DND-41 (cell line): ENCODE measurements around the gene TBC1D2B.

ENCODE experiments used
- ATAC-seq: fragments of 200-7000 bp; cut with Tn5 transposase; 3 replicates; pipeline ENCODE4 v1.9.1; 2021; ENCODE audit warnings: low read depth; ENCODE audit not compliant: insufficient read depth
- DNase-seq: peaks from one replicate; pipeline ENCODE4 v3.0.0-alpha.2; 2020
- H2AFZ ChIP-seq: 2 replicates; pipeline ENCODE4 v1.6.0; 2012; ENCODE audit warnings: low read depth, low read length
- H3K27ac ChIP-seq: 2 replicates; pipeline ENCODE4 v1.5.1; 2012; ENCODE audit warnings: low read length, inconsistent platforms
- H3K27me3 ChIP-seq: fragments of 200-600 bp; sonication (generic); 2 replicates; pipeline ENCODE4 v1.6.0; 2012; ENCODE audit warnings: low read length, mild to moderate bottlenecking, inconsistent platforms; ENCODE audit not compliant: insufficient read depth, poor library complexity
- H3K36me3 ChIP-seq: 2 replicates; pipeline ENCODE4 v1.5.1; 2012; ENCODE audit warnings: low read length, inconsistent platforms; ENCODE audit not compliant: insufficient read depth
- H3K4me1 ChIP-seq: 2 replicates; pipeline ENCODE4 v1.5.1; 2012; ENCODE audit warnings: mild to moderate bottlenecking, low read length; ENCODE audit not compliant: insufficient read depth
- H3K4me2 ChIP-seq: 2 replicates; pipeline ENCODE4 v1.6.0; 2012; ENCODE audit warnings: mild to moderate bottlenecking, moderate library complexity, low read length, inconsistent platforms; ENCODE audit not compliant: insufficient read depth
- H3K4me3 ChIP-seq, 2 experiments: fragments of 200-600 bp in 1 of 2; shearing (Covaris generic) in 1 of 2; 2 replicates each; pipeline ENCODE4 v1.5.1; 2012 to 2016; ENCODE audit warnings: inconsistent platforms in 2 of 2, low read length in 2 of 2, mild to moderate bottlenecking in 2 of 2, low read depth in 1 of 2, moderate library complexity in 1 of 2
- H3K79me2 ChIP-seq: 2 replicates; pipeline ENCODE4 v1.6.0; 2012; ENCODE audit warnings: low read length, inconsistent platforms; ENCODE audit not compliant: insufficient read depth
- H3K9ac ChIP-seq: 2 replicates; pipeline ENCODE4 v1.6.0; 2012; ENCODE audit warnings: low read depth, mild to moderate bottlenecking, inconsistent platforms, low read length, moderate library complexity
- H3K9me3 ChIP-seq: 2 replicates; pipeline ENCODE4 v1.5.1; 2012; ENCODE audit warnings: low read length, moderate library complexity, mild to moderate bottlenecking, inconsistent platforms; ENCODE audit not compliant: insufficient read depth, severe bottlenecking
- H4K20me1 ChIP-seq: 2 replicates; pipeline ENCODE4 v1.6.0; 2012; ENCODE audit warnings: low read length; ENCODE audit not compliant: insufficient read depth
- EZH2 ChIP-seq: IDR thresholded peaks from 3 replicates; pipeline ENCODE4 v1.6.1; 2012; ENCODE audit warnings: borderline replicate concordance, low read depth, mild to moderate bottlenecking, moderate library complexity, low read length, inconsistent platforms; ENCODE audit not compliant: severe bottlenecking
- TF ChIP-seq, protein P1 (sequence below): IDR thresholded peaks from 2 replicates; pipeline ENCODE4 v1.5.1; 2012; ENCODE audit warnings: borderline replicate concordance, low read length, moderate library complexity, mild to moderate bottlenecking; ENCODE audit not compliant: poor library complexity, severe bottlenecking; ENCODE audit errors: extremely low read depth

Gene TBC1D2B

GRCh38 chr15:78070049-78070700, 7.3 kb downstream of the TBC1D2B start:
- Histone ChIP-seq H3K4me3 (peak overlapping the region in 1 of 2 experiments; percentile 20; a peak in 1 of 4 replicates), H2AFZ (no peak overlapping the region), H4K20me1 (peaks cover 22% of the 10 kb centered on the region), H3K9ac (peak overlapping the region; percentile 20; the same call in 1 of the 2 replicates), H3K36me3 (peaks cover 19% of the 10 kb centered on the region), H3K4me2 (peak overlapping the region; percentile 28), H3K9me3 (no peaks in the 10 kb centered on the region), H3K79me2 (peaks cover 96% of the 10 kb centered on the region), H3K27ac (peak overlapping the region; percentile 80), H3K27me3 (no peaks in the 10 kb centered on the region), H3K4me1 (peaks cover 56% of the 10 kb centered on the region)
- ATAC-seq (peak; percentile 89), DNase-seq (peak; percentile 78)
- TF ChIP-seq, protein P1, sequence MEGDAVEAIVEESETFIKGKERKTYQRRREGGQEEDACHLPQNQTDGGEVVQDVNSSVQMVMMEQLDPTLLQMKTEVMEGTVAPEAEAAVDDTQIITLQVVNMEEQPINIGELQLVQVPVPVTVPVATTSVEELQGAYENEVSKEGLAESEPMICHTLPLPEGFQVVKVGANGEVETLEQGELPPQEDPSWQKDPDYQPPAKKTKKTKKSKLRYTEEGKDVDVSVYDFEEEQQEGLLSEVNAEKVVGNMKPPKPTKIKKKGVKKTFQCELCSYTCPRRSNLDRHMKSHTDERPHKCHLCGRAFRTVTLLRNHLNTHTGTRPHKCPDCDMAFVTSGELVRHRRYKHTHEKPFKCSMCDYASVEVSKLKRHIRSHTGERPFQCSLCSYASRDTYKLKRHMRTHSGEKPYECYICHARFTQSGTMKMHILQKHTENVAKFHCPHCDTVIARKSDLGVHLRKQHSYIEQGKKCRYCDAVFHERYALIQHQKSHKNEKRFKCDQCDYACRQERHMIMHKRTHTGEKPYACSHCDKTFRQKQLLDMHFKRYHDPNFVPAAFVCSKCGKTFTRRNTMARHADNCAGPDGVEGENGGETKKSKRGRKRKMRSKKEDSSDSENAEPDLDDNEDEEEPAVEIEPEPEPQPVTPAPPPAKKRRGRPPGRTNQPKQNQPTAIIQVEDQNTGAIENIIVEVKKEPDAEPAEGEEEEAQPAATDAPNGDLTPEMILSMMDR: no peak
- TF ChIP-seq EZH2: no peak

DNA sequence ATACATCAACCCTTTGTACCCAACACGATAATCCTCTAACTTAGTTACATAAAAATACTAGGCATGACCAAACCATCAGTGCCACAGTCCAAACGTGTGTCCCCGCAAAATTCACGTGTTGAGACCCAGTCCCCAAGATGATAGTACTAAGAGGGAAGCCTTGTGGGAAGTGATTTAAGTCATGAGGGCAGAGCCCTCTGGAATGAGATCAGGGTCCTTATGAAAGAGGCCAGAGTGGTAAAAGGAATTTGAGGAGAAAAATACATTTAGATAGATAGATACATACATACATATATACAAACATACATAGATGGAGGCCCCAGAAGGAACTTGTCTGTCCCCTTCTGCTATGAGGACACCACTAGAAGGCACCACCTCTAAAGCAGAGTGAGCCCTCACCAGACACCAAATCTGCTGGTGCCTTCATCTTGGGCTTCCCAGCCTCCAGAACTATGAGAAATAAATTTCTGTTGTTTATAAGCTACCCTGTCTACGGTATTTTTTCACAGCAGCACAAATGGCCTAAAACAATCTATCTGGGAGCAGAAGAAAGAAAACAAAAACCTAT, 8.0 kb downstream of the TBC1D2B start:
- Histone ChIP-seq H3K4me1 (peaks cover 52% of the 10 kb centered on the region), H3K9ac (peak overlapping the region; percentile 20; the same call in 1 of the 2 replicates), H3K9me3 (no peaks in the 10 kb centered on the region), H3K27ac (peak overlapping the region; percentile 80), H2AFZ (no peak overlapping the region), H3K27me3 (no peaks in the 10 kb centered on the region), H4K20me1 (peaks cover 18% of the 10 kb centered on the region), H3K4me2 (peak overlapping the region; percentile 28; the same call in 1 of the 2 replicates), H3K36me3 (peaks cover 19% of the 10 kb centered on the region), H3K4me3 (no peak overlapping the region; a peak in 1 of 4 replicates), H3K79me2 (peaks cover 97% of the 10 kb centered on the region)
- TF ChIP-seq, protein P1: no peak
- no peak for TF ChIP-seq EZH2
- DNase-seq: no peak
- ATAC-seq: peak; percentile 35; the same call in 1 of the 3 replicates

DNA sequence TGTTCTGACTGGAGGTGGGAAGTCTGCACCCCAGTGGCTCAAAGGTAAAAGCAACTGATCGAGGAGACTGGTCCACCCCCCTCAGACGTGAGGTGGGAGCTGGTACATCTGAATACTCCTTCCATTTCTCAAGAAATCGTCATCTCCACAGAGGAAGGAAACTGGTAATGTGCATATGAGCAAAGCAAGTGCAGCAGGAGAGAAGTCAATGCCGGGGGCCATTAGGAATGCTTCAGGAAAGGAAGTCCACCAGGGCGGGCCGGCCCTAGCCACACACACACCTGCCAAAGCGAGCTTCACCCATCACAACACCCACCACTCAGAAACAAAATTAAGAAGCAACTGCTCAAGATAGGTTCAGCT, 8.5 kb downstream of the TBC1D2B start:
- Histone ChIP-seq H2AFZ (no peak overlapping the region), H3K4me1 (peaks cover 51% of the 10 kb centered on the region), H3K4me2 (no peak overlapping the region), H3K9ac (peak overlapping the region; percentile 10; the same call in 1 of the 2 replicates), H3K9me3 (no peaks in the 10 kb centered on the region), H3K4me3 (no peak overlapping the region), H3K79me2 (peaks cover 97% of the 10 kb centered on the region), H3K36me3 (peaks cover 19% of the 10 kb centered on the region), H4K20me1 (peaks cover 17% of the 10 kb centered on the region), H3K27ac (peak overlapping the region; percentile 80), H3K27me3 (no peaks in the 10 kb centered on the region)
- TF ChIP-seq, protein P1: no peak
- no peak for TF ChIP-seq EZH2
- DNase-seq: no peak
- ATAC-seq: no peak
